ENCODE results near the gene HIRIP3.

- TF ChIP-seq CTCF (IDR thresholded peaks at IDR 0.05): no peak
- no peak for TF ChIP-seq HMGXB4 (CRISPR knock-in tag; IDR thresholded peaks at IDR 0.05)
- no peak for TF ChIP-seq ATF2 (CRISPR knock-in tag; IDR thresholded peaks at IDR 0.05; ENCODE audit: borderline replicate concordance, low read depth)
- TF ChIP-seq ZNF121 (CRISPR knock-in tag; IDR thresholded peaks at IDR 0.05): no peak
- TF ChIP-seq ZNF263 (CRISPR knock-in tag; IDR thresholded peaks at IDR 0.05; ENCODE audit: low read depth): no peak
- TF ChIP-seq CREM (CRISPR knock-in tag; IDR thresholded peaks at IDR 0.05): no peak
These were observed 22.9 kb downstream of the HIRIP3 start for GRCh38 chr16:29972500-29972899.

All from WTC11 (cell line).